Caco-2 (cell line): Measurements from ENCODE around the gene ATP8A2. TPM values are rescaled to one million over a fixed set of nuclear protein-coding genes. Genes with fewer than 3 reads are reported as not detected.

Experiments used
- BruUV-seq: library from RNA; stranded (reverse); fragments of 400-500 nt; replicated peaks from 2 replicates; lab custom pipeline; 2021; lab: Mats Ljungman, UMichigan
- CTCF ChIA-PET: fragments of 300-600 bp; sonication (Branson Sonifier 250); formaldehyde crosslinking; loops from one replicate; lab custom pipeline; 2022; ENCODE audit warnings: antibody characterized with exemption; lab: Charles Lee
- POLR2A ChIA-PET: fragments of 300-600 bp; sonication (Branson Sonifier 250); formaldehyde crosslinking; loops from one replicate; lab custom pipeline; 2022; ENCODE audit warnings: antibody characterized with exemption; lab: Charles Lee
- DNase-seq, 2 experiments: peaks; one replicate each; pipeline versions ENCODE4 v3.0.0 to v3.0.0-alpha.2; 2020 to 2022
- H3K27me3 ChIP-seq: replicated peaks from 2 replicates; pipeline ENCODE4 v1.6.0; 2011; ENCODE audit warnings: low read length; ENCODE audit not compliant: control insufficient read depth, insufficient read depth
- H3K36me3 ChIP-seq: 2 replicates; pipeline ENCODE4 v1.5.1; 2011; ENCODE audit warnings: low read length; ENCODE audit not compliant: control insufficient read depth, insufficient read depth
- H3K4me1 ChIP-seq: fragments of 250-450 bp; sonication (Bioruptor Pico); 2 replicates; pipeline ENCODE4 v1.5.1; 2020; ENCODE audit warnings: mild to moderate bottlenecking
- H3K4me3 ChIP-seq: 2 replicates; pipeline ENCODE4 v1.5.1; 2011; ENCODE audit warnings: low read depth, mild to moderate bottlenecking, control low read depth, low read length
- H3K9me3 ChIP-seq: fragments of 250-450 bp; sonication (Bioruptor Pico); 2 replicates; pipeline ENCODE4 v1.5.1; 2020; ENCODE audit warnings: mild to moderate bottlenecking, moderate library complexity
- H3K27ac Mint-ChIP-seq: one replicate; pipeline ENCODE4 v1.8.0; 2022; ENCODE audit warnings: mixed read lengths; ENCODE audit not compliant: unreplicated experiment
- H3K27me3 Mint-ChIP-seq: one replicate; pipeline ENCODE4 v1.8.0; 2022; ENCODE audit warnings: mixed read lengths; ENCODE audit not compliant: insufficient read depth, unreplicated experiment
- H3K36me3 Mint-ChIP-seq: one replicate; pipeline ENCODE4 v1.8.0; 2022; ENCODE audit warnings: mild to moderate bottlenecking, mixed read lengths; ENCODE audit not compliant: insufficient read depth, unreplicated experiment
- H3K4me1 Mint-ChIP-seq: one replicate; pipeline ENCODE4 v1.8.0; 2022; ENCODE audit warnings: low read depth, mixed read lengths; ENCODE audit not compliant: unreplicated experiment
- H3K4me3 Mint-ChIP-seq: one replicate; pipeline ENCODE4 v1.8.0; 2022; ENCODE audit warnings: mild to moderate bottlenecking, moderate library complexity, mixed read lengths; ENCODE audit not compliant: unreplicated experiment
- H3K9me3 Mint-ChIP-seq: one replicate; pipeline ENCODE4 v1.8.0; 2022; ENCODE audit warnings: mixed read lengths; ENCODE audit not compliant: unreplicated experiment
- intact Hi-C: fragments of 100-400 bp; cut with micrococcal nuclease; formaldehyde crosslinking; loops from one replicate; pipeline ENCODE4 v1.10.0; 2022; ENCODE audit not compliant: unreplicated experiment
- total RNA-seq: library from RNA; stranded (reverse); gene quantifications from 2 replicates; pipeline ENCODE4 v1.2.3, GENCODE V29; 2022
- TF ChIP-seq, protein P1 (sequence below), 2 experiments: fragments of 200-600 bp in 1 of 2; IDR thresholded peaks; 1 replicate in 1 of 2; 2 replicates in 1 of 2; pipeline versions ENCODE4 v1.5.1 to v1.8.0; 2011 to 2022; ENCODE audit warnings: antibody characterized with exemption in 1 of 2, control low read depth in 1 of 2, inconsistent platforms in 1 of 2, low read depth in 1 of 2, low read length in 1 of 2, mild to moderate bottlenecking in 1 of 2, moderate library complexity in 1 of 2; ENCODE audit not compliant: insufficient read depth in 1 of 2, severe bottlenecking in 1 of 2, unreplicated experiment in 1 of 2

The ATP8A2 gene
- total RNA-seq, 1 experiment from 2014 or later, result 0.05 TPM

DNA sequence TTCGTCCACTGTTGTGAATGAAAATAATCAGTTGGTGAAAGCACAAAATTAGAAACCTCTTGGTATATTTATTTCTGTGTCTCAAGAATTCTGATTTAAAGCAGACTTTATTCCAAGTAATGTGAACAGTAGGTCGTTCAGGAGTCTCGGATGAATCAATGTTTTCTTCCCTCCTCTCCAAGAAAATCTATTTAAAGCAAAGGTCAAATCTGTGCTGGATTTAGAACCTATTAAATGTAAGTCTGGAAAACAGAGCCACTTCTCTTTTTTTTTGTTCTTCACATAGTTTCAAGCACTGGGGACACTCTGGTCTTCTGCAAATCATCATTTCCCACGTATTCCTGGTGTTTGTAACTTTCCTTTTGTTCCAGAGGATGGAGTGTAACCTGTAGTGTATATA lies 312.7 kb downstream of the ATP8A2 start:
- DNase-seq, result no peak
- no peaks in the 10 kb centered on the region for H3K4me1 ChIP-seq
- ChIA-PET CTCF (no interaction called here), POLR2A (no interaction called here)
- H3K4me3 ChIP-seq, result no peak overlapping the region
- H3K4me3 Mint-ChIP-seq, result no peak overlapping the region
- TF ChIP-seq, protein P1, sequence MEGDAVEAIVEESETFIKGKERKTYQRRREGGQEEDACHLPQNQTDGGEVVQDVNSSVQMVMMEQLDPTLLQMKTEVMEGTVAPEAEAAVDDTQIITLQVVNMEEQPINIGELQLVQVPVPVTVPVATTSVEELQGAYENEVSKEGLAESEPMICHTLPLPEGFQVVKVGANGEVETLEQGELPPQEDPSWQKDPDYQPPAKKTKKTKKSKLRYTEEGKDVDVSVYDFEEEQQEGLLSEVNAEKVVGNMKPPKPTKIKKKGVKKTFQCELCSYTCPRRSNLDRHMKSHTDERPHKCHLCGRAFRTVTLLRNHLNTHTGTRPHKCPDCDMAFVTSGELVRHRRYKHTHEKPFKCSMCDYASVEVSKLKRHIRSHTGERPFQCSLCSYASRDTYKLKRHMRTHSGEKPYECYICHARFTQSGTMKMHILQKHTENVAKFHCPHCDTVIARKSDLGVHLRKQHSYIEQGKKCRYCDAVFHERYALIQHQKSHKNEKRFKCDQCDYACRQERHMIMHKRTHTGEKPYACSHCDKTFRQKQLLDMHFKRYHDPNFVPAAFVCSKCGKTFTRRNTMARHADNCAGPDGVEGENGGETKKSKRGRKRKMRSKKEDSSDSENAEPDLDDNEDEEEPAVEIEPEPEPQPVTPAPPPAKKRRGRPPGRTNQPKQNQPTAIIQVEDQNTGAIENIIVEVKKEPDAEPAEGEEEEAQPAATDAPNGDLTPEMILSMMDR (IDR thresholded peaks at IDR 0.05; ENCODE audit: insufficient read depth in 1 of 2, low read depth in 1 of 2, low read length in 1 of 2, severe bottlenecking in 1 of 2, unreplicated experiment in 1 of 2), result no peak
- H3K36me3 Mint-ChIP-seq, result no peaks in the 10 kb centered on the region
- H3K27ac Mint-ChIP-seq, result no peak overlapping the region
- BruUV-seq, result no TSS peak
- no peaks in the 10 kb centered on the region for H3K4me1 Mint-ChIP-seq
- no peaks in the 10 kb centered on the region for H3K36me3 ChIP-seq
- intact Hi-C loops, result no loop called here
- H3K9me3 Mint-ChIP-seq, result no peaks in the 10 kb centered on the region
- H3K27me3 ChIP-seq, result no peaks in the 10 kb centered on the region
- H3K9me3 ChIP-seq, result no peaks in the 10 kb centered on the region
- H3K27me3 Mint-ChIP-seq, result peaks cover 8% of the 10 kb centered on the region

DNA sequence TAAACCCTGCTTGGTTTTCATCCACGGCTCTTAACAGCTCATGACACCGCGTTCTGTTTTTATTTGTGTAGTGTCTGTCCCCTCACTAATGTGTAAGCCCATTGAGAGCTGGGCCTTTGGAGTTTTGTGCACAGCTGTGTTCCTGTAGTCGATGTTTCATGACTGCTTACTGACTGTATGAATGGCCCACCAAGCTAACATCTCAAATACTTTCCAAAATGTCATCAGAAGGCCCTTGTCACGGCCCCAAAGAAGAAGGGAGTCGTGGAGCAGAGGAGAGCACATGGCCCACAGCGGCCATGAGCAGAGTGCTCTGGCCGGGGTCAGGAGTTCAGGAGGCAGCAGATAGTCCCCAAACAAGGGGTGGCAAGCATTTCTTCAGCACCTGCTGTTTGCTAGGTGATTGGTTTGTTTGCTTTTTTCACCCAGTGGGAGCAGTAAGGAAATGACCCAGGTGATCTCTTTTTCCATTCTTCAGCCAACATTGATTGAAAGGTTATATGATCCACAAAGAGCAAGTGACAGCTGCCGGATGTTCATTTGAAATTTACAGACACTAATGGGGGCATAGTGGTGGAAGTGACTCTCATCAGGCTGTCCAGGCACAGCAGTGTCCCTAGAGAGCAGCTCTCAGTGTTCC lies 315.2 kb downstream of the ATP8A2 start:
- H3K36me3 Mint-ChIP-seq, result no peaks in the 10 kb centered on the region
- no peak overlapping the region for H3K4me3 Mint-ChIP-seq
- H3K4me1 ChIP-seq, result no peaks in the 10 kb centered on the region
- no peak overlapping the region for H3K4me3 ChIP-seq
- no peak overlapping the region for H3K27ac Mint-ChIP-seq
- no peaks in the 10 kb centered on the region for H3K36me3 ChIP-seq
- intact Hi-C loops, result no loop called here
- no peaks in the 10 kb centered on the region for H3K4me1 Mint-ChIP-seq
- no peaks in the 10 kb centered on the region for H3K9me3 ChIP-seq
- ChIA-PET POLR2A (no interaction called here), CTCF (no interaction called here)
- peaks cover 11% of the 10 kb centered on the region for H3K27me3 Mint-ChIP-seq
- no TSS peak for BruUV-seq
- no peaks in the 10 kb centered on the region for H3K9me3 Mint-ChIP-seq
- DNase-seq, result no peak
- H3K27me3 ChIP-seq, result no peaks in the 10 kb centered on the region; the same call in 1 of the 2 replicates
- TF ChIP-seq, protein P1 (IDR thresholded peaks at IDR 0.05; ENCODE audit: insufficient read depth in 1 of 2, low read depth in 1 of 2, low read length in 1 of 2, severe bottlenecking in 1 of 2, unreplicated experiment in 1 of 2), result no peak

DNA sequence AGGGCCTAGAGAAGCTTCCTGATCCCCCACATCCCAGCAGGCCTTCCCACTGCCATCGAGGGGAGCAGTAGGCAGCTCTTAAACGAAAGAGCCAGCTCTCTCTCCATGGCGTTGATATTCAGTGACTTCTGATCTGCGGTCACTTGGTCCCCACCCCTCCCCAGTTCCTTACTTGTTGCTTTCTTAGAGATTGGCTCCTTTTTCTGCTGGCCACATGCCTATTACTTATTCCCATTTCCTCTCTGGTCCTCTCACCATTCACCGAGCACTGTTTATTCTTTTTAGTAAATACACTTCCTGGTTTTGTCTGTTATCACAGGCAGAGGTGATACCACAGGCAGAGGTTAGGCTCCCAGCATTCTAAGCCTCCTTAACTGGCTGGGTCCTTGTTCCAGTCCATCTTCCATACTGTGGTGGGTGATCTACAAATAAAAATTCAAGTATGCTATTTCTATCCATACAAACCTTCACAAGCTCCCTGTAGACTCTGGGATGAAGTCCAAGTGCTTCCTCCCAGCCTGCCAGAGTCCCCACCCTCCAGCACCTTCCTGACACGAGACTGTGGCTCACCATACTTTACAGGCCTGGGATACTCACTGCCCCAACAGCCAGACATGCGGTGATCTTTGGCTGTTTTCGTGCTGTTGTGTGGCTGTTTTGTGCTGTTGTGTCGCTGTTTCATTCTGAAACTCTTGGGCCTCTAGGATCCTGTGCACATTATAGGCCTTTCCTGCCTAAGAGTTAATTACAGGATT lies 315.9 kb downstream of the ATP8A2 start:
- intact Hi-C loops, result no loop called here
- no peak for DNase-seq
- TF ChIP-seq, protein P1 (IDR thresholded peaks at IDR 0.05; ENCODE audit: insufficient read depth in 1 of 2, low read depth in 1 of 2, low read length in 1 of 2, severe bottlenecking in 1 of 2, unreplicated experiment in 1 of 2), result no peak

More for the DNA sequence above, 315.9 kb downstream of the ATP8A2 start:
- Histone ChIP-seq H3K27me3 (no peaks in the 10 kb centered on the region; the same call in 1 of the 2 replicates), H3K9me3 (no peaks in the 10 kb centered on the region), H3K4me1 (no peaks in the 10 kb centered on the region), H3K36me3 (no peaks in the 10 kb centered on the region), H3K4me3 (no peak overlapping the region)
- BruUV-seq, result no TSS peak
- Mint-ChIP-seq H3K27me3 (peaks cover 13% of the 10 kb centered on the region), H3K4me3 (no peak overlapping the region), H3K27ac (no peak overlapping the region), H3K4me1 (no peaks in the 10 kb centered on the region), H3K9me3 (no peaks in the 10 kb centered on the region), H3K36me3 (no peaks in the 10 kb centered on the region)
- ChIA-PET CTCF (no interaction called here), POLR2A (no interaction called here)
